NCI-H2227 treated with DMSO at 0.1 percent for 48 hours (cell line): ENCODE results near the gene PARVA.

Source experiments
- DNase-seq: peaks from one replicate; lab custom pipeline; 2025; lab: John Stamatoyannopoulos, UW

The PARVA gene

DNA sequence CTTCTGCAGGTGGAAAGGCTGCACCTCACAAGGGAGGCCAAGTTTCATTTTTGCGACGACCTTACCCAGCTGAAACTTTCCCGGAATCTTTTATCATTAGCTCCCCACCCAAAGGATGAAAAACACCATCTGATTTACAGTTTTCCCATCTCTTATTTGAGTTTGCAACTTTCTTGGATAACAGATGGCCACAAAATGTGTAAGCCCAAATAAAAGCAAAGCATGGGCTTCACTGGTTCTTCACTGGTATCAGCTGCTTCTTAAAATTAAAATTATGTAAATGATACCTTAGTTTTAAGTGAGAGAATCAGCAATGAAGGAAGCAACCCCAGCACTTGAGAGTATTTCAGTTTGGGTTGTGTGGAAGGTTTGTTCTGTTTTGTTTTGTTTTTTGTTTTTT lies 55.8 kb downstream of the PARVA start:
- DNase-seq: no peak

DNA sequence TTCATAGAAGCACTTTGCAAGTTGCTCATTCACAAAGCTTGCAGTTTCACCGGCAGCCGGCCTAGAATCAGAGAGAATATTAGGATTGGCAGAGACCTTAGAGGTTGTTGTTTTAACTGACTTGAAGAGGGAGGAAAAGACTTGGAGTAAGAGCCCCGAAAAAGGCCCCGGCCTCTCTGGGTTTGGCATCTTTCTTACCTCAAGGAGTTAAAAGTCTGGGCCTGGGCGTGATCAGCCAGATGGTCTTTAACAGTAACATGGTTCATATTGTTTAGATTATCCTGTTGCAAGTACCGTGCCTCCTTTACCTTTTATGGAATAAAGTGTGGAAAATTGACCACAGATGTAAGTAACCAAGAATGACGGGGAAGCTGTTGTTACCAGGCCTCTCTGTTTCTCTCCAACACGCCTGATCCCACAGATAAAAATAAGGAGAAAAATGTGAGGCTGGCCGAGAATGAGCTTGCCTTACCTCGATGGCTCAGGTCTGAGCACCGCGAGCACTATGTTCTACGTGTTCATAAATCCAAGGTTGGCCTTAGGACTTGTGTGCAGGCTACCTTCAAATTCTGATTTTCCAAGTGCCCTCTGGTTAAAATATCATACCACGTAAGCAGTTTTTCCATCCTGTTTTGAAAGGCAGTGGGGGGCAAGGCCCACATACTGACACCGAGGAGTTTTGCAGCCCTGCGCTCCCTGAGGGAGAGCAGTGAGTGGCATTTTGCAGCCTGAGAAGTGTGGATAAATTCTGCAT lies 56.4 kb downstream of the PARVA start:
- DNase-seq: no peak

DNA sequence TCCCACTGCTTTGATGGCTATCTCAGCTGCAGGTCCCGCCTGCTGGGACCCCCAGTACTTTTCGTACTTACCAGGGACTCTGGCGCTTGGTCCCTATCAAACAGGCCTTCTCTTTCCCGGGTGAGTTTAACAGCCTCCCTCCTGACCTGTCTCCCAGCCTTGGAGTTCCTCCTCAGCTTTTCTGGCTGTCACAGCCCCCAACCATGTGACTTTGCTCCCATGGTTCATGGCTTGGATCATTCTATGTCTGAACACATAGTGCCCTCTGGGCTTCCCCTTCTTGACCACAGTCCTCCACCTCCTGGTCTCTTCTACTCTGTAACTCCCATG lies 56.9 kb downstream of the PARVA start:
- no peak for DNase-seq

DNA sequence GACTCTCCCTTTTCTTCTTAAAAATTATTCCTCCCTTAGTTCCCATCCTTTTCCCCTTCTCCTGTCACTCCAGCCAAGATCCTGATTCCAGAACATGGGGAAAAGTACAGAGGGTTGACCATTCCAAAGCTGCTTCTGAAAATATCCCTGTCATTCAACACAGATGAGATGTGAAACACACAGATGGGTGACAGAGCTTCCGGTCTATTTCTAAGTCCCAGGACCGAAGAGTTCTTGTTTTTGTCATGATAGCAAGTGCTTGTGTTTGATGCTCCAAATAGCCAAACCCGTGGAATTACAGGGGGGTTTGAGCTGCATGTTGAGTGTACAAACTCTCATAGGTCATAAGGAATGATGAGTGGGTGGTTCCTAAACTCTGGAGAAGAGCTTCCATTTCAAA lies 57.9 kb downstream of the PARVA start:
- DNase-seq: no peak

DNA sequence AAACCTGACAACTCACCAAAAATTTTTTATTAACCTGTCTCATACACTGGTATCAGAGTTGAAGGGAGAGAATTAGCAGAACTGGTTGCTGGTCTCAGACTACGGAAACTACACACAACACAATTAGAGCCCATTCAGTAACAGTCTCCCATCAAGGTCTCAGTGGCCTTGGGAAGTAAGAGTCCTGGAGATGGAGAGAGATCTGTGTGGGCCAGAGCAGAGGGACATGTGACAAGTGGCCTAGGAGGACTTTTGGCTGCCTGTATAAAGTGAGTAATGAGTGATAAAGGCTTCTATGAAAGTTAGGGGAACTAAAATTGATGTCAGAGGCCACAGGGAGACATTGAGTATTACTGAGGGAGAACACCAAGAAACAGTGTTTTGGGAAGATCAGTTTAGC lies 58.9 kb downstream of the PARVA start:
- DNase-seq: no peak

- DNase-seq: no peak
Measured at GRCh38 chr11:12438291-12438690, 60.9 kb downstream of the PARVA start.

GRCh38 chr11:12439615-12440014 lies 62.2 kb downstream of the PARVA start:
- no peak for DNase-seq

GRCh38 chr11:12440565-12440964 lies 63.2 kb downstream of the PARVA start:
- DNase-seq: no peak

DNA sequence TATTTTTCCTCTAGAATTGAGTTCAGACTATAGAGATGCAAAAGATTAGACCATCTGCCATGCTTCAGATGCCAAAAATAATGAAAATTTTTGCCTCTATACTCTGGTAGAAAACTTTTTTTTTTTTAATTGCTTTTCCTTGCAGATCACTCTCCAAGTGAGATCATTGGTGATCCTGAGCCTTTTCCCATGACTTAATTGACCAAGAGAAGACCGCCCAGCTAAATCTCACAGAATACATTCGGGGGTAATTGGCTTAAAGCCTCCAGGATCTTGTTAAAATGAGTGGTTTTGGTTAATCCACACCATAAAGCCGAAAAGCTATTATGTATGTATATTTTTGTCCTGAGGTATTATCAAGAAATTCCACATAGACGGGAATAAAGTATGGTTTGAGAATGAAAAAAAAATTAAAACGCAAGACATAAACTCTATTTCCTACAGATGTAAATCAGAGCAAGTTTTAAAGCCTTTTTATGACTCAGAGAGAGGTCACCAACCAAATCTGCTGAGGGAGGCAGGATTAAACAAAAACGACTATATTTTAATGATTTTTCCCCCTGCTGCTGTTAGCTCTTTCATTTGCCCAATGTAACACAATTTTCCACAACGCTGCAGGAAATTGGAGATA lies 64.0 kb downstream of the PARVA start:
- no peak for DNase-seq

- DNase-seq: no peak
Measured at GRCh38 chr11:12444601-12445000, 67.2 kb downstream of the PARVA start.

- no peak for DNase-seq
Measured at GRCh38 chr11:12445001-12445400, 67.6 kb downstream of the PARVA start.

DNA sequence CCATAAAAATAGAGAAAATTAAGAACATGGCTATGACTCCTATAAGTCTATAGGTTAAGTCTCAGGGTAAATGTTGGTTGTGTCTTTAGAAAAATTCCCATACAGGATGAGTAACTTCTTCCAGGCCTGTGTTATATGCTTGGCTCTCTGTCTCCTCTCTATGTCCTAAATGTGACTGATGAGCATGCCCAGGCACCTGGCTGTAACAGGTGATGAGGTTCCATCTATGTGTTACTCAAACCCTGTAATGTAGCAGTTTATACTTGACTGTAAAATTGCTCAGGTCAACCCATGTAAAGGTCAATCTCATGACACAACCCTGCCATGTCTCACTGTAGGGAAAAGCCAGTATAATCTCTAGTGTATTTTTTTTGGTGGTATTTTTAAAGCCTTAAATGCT lies 69.5 kb downstream of the PARVA start:
- DNase-seq: no peak

- DNase-seq: no peak
Measured at GRCh38 chr11:12448131-12448939, 71.0 kb downstream of the PARVA start.

DNA sequence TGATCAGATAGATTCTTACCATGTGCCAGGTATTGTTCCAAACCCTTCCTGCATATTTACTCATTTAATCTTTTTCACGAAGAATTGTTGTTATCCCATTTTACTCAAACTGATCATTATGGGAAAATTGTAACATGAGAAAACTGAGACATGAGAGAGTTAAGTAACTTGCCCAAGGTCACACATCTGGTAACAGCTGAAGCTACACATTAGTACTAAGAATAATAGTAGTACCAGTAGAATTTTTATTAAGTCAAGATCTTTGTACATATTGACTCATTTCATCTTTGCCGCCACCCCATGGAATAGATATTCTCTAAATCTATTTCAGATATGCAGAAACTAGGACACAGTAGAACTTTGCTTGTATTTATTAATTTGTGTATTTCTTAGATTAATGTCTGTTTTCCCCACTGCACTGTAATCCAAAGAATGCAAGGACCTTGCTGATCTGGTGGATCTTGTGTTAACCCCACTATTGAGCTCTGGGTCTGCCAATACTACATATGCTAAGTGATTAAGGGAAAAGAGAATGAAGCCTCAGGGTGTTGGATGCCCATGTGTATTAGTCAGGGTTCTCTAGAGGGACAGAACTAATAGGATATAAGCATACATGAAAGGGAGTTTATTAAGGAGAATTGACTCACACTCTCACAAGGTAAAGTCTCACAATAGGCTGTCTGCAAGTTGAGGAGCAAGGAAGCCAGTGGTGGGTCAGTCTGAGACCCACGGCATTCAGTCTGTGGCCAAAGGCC lies 72.8 kb downstream of the PARVA start:
- no peak for DNase-seq

DNA sequence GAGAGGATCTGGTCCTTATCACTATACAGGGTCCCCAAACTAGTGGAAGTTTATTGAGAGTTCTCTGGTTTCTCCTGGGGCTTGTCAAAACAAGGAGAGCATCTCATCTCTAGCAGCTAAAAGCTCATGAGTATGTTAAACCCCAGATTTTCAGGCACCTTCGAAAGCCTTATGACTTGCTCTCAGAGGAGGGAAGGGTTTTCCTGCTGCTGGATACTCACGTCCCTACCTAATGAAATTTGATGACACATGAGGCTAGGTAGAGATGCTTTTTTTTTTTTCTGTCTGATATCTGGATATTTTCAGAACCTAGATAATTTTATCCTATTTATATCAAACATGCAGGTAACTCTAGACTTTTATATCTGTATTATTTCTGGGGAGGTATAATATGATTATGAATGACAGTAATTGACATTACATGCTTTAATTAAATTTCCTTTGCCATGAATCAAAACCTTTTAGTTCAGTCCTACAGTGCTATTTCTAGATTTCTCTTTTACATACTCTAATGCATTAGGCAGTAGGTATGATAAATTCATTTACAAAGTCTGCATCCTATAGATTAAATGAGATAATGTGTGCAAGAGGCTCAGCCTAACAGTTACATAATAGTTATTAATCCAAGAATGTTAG lies 73.9 kb downstream of the PARVA start:
- no peak for DNase-seq

- no peak for DNase-seq
Measured at GRCh38 chr11:12453243-12453642, 75.9 kb downstream of the PARVA start.

DNA sequence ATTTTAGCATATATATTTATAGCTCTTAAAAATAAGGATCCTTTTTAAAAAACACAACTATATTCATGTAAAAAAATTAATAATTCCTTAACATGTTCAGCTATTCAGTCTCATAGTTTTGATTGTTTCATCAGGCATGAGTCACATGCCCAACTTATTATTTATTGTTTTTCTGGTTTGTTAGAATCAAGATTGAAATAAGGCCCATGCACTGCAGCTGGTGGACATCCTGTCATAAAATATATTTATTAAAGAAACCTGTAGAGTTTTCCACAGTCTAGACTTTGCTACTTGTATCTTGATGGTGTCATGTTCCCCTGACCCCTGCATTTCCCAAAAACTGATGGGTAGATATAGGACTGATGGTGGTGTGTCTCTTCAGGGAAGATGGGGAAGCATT lies 77.4 kb downstream of the PARVA start:
- no peak for DNase-seq

DNA sequence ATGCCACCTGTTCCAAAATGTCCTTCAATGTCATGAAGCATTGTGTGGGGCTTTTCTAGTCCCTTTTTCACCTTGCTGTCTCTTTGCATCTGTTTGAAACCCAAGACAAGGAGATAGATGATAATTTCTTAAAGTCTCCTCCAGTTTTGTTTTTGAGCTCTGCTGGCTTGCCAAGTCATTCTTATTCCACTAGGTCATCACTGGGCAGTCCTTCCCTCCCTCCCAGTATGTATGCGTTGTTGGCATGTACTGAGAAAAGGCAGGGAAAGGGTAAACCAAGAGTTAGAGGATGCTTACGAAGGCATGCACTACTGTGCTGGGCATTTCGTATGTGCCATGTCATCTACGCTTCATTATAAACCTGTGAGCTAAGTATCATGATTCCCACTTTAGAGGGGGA lies 78.6 kb downstream of the PARVA start:
- DNase-seq: no peak

- DNase-seq: peak; percentile 14
Measured at GRCh38 chr11:12456651-12457579, 79.5 kb downstream of the PARVA start.

DNA sequence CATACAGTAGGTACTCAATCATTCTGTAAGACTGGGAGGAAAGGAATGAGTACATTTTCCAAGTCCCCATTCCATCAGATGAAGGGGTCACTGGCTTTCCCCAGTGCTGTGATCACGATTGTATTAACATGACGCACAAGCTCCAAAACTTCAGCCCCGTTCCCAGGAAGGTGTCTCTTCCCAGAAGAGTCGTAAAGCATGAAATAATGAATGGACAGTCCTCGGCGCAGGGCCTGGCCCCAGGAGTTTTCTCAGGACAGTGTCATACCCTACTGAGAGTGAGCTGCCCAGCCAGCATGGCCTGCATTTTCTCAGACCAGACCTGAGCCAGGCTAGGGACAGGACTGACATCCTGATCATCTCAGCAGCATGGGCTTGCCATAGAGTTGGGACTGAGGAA lies 80.7 kb downstream of the PARVA start:
- no peak for DNase-seq

DNA sequence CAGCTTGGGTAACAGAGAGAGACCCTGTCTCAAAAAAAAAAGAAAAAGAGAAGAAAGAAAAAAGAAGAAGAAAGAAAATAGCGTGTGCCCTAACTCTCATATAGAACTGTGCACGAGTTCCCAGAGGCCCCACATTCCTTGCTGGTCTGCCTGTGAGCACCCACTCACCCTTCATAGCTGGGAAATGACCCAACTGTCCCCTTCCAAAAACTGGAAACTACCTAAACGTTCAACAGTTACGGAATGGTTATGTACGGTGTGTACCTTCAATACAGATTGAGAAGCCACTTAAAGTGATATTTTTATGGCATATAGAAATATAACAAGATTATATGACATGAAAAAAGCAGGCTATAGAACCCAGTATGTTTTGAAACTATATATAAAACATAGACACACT lies 82.0 kb downstream of the PARVA start:
- DNase-seq: no peak
